ENCODE data around the gene SPTLC3. TPM values are rescaled to one million over a fixed set of nuclear protein-coding genes. Genes with fewer than 3 reads are reported as not detected.

SPTLC3 gene
- total RNA-seq, 2 experiments from 2014 or later: 0.38 to 0.59 TPM

- H3K9me3 Mint-ChIP-seq: no peaks in the 10 kb centered on the region
- H3K36me3 ChIP-seq (ENCODE audit: insufficient read depth, low read length): no peaks in the 10 kb centered on the region
- no peak overlapping the region for H3K4me3 ChIP-seq (ENCODE audit: low read length)
- peaks cover 5% of the 10 kb centered on the region for H3K4me1 Mint-ChIP-seq (ENCODE audit: low read depth)
- no peaks in the 10 kb centered on the region for H3K4me1 ChIP-seq (ENCODE audit: insufficient read depth, low read length)
- TF ChIP-seq CTCF (IDR thresholded peaks at IDR 0.05): no peak
- no peaks in the 10 kb centered on the region for H3K27me3 ChIP-seq (ENCODE audit: control insufficient read depth in 1 of 2, insufficient read depth in 2 of 2, low read length in 2 of 2)
- no peaks in the 10 kb centered on the region for H3K36me3 Mint-ChIP-seq (ENCODE audit: low read depth)
- H3K4me3 Mint-ChIP-seq: no peak overlapping the region
- intact Hi-C loops (cut with DNase I, micrococcal nuclease): no loop called here
- ATAC-seq (ENCODE audit: poor library complexity): no peak
- POLR2A ChIA-PET: no interaction called here
- H3K27ac ChIP-seq (ENCODE audit: low read depth in 1 of 2, low read length in 2 of 2): no peak overlapping the region
- CTCF ChIA-PET: no interaction called here
- peaks cover 4% of the 10 kb centered on the region for H3K27me3 Mint-ChIP-seq
- DNase-seq: no peak
- H3K27ac Mint-ChIP-seq: no peak overlapping the region
- H3K9me3 ChIP-seq (ENCODE audit: control insufficient read depth in 1 of 2, insufficient read depth in 1 of 2, low read length in 2 of 2): no peaks in the 10 kb centered on the region
Measured at GRCh38 chr20:13140201-13140600, 131.4 kb downstream of the SPTLC3 start.

- H3K9me3 Mint-ChIP-seq: no peaks in the 10 kb centered on the region
- no peaks in the 10 kb centered on the region for H3K36me3 Mint-ChIP-seq (ENCODE audit: low read depth)
- H3K4me1 ChIP-seq (ENCODE audit: insufficient read depth, low read length): no peaks in the 10 kb centered on the region
- CTCF ChIA-PET: no interaction called here
- H3K27ac ChIP-seq (ENCODE audit: low read depth in 1 of 2, low read length in 2 of 2): no peak overlapping the region
- peaks cover 5% of the 10 kb centered on the region for H3K4me1 Mint-ChIP-seq (ENCODE audit: low read depth)
- peaks cover 7% of the 10 kb centered on the region for H3K27me3 Mint-ChIP-seq
- H3K27ac Mint-ChIP-seq: no peak overlapping the region
- H3K36me3 ChIP-seq (ENCODE audit: insufficient read depth, low read length): no peaks in the 10 kb centered on the region
- H3K4me3 Mint-ChIP-seq: no peak overlapping the region
- no peak for TF ChIP-seq CTCF (IDR thresholded peaks at IDR 0.05)
- intact Hi-C loops (cut with DNase I, micrococcal nuclease): no loop called here
- ATAC-seq (ENCODE audit: poor library complexity) (no peak), DNase-seq (no peak)
- H3K9me3 ChIP-seq (ENCODE audit: control insufficient read depth in 1 of 2, insufficient read depth in 1 of 2, low read length in 2 of 2): no peaks in the 10 kb centered on the region
- no peaks in the 10 kb centered on the region for H3K27me3 ChIP-seq (ENCODE audit: control insufficient read depth in 1 of 2, insufficient read depth in 2 of 2, low read length in 2 of 2)
- POLR2A ChIA-PET: no interaction called here
- H3K4me3 ChIP-seq (ENCODE audit: low read length): no peak overlapping the region
Measured at GRCh38 chr20:13140775-13141174, 132.0 kb downstream of the SPTLC3 start.

GRCh38 chr20:13141546-13141945 lies 132.8 kb downstream of the SPTLC3 start:
- peaks cover 5% of the 10 kb centered on the region for H3K4me1 Mint-ChIP-seq (ENCODE audit: low read depth)
- no peaks in the 10 kb centered on the region for H3K27me3 ChIP-seq (ENCODE audit: control insufficient read depth in 1 of 2, insufficient read depth in 2 of 2, low read length in 2 of 2)
- no peak for DNase-seq
- H3K4me3 Mint-ChIP-seq: no peak overlapping the region
- CTCF ChIA-PET: no interaction called here
- ATAC-seq (ENCODE audit: poor library complexity): no peak
- H3K9me3 Mint-ChIP-seq: no peaks in the 10 kb centered on the region
- H3K9me3 ChIP-seq (ENCODE audit: control insufficient read depth in 1 of 2, insufficient read depth in 1 of 2, low read length in 2 of 2): no peaks in the 10 kb centered on the region
- no peak for TF ChIP-seq CTCF (IDR thresholded peaks at IDR 0.05)
- H3K36me3 ChIP-seq (ENCODE audit: insufficient read depth, low read length): no peaks in the 10 kb centered on the region
- H3K27ac Mint-ChIP-seq: no peak overlapping the region
- H3K4me1 ChIP-seq (ENCODE audit: insufficient read depth, low read length): no peaks in the 10 kb centered on the region
- H3K4me3 ChIP-seq (ENCODE audit: low read length): no peak overlapping the region
- POLR2A ChIA-PET: no interaction called here
- intact Hi-C loops (cut with DNase I, micrococcal nuclease): no loop called here
- no peaks in the 10 kb centered on the region for H3K36me3 Mint-ChIP-seq (ENCODE audit: low read depth)
- H3K27ac ChIP-seq (ENCODE audit: low read depth in 1 of 2, low read length in 2 of 2): no peak overlapping the region
- peaks cover 10% of the 10 kb centered on the region for H3K27me3 Mint-ChIP-seq

Measured in CD4-positive, alpha-beta T cell (primary cell).